ENCODE results near the gene SNAPC4.
"Not testable (repeated sequence)": the region's sequence is repeated elsewhere in the genome, so short reads cannot be mapped to it uniquely, and the experiment has no call there.

Gene SNAPC4

GRCh38 chr9:136431782-136432350, 31.9 kb upstream of the SNAPC4 start:
- no peak for DNase-seq

- DNase-seq, result no peak
Measured at GRCh38 chr9:136430588-136431234, 30.7 kb upstream of the SNAPC4 start.

DNA sequence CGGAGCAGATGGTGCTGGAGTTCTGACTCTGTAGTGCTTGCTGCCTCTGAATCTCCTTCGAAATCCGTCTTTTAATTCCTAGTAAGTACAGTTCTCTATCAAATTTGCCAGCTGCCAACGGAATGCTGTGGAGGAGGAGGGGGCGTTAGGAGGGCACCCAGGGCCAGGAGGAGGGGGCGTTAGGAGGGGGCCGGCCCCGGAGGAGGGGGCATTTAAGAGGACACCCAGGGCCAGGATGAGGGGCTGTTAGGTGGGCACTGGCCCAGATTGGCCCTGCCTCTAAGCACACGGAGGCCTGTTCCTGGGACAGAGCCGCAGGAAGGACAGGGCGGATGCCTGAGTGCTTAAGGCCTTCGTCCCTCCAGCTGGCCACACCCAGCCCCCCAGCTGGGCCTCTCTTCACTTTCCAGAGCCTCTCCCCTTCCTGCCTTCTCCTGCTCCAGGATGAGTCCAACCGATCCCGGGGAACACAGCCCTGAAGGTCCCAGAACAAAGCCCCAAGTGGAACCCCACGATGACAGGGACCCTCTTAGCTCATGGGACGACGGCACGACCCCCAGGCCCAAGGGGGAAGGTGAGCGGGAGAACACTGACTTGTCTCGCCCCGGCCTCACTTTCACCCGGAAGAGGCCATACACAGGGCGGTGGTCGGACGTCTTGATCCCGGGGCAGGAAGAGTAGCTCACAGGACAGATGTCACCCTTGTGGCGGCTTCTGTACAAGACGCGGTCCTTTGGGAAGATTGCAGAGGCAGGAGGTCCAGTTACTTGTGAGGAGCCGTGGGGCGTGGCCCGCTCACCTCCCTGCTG, 29.9 kb upstream of the SNAPC4 start:
- DNase-seq, result no peak

DNA sequence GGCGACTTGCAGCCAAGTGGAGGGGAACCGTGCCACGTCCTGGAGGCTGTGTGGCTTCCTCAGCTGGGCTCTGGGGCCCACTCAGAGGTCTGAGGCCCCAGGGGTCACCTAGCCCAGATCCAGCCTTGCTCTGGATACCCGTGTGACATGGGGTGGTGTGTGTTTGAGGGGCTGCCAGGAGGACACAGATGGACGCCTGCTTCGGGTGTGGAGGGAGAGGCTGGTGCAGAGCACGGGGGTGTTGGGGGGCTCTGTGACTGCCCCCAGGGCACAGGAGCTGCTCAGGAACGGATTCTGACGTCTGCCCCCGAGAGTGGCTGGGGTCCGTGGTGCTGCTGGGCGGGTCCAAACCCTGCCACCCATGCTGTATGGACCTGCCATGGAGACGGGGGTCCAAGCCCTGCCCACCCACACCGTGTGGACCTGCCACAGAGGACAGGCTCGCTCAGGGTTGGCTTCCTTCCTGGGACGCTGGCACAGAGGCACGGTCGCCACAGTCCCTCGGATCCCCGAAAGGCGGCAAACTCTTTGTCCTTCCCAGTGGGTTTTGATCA, 29.2 kb upstream of the SNAPC4 start:
- DNase-seq, result no peak

GRCh38 chr9:136426787-136427186, 26.8 kb upstream of the SNAPC4 start:
- DNase-seq, result no peak

DNA sequence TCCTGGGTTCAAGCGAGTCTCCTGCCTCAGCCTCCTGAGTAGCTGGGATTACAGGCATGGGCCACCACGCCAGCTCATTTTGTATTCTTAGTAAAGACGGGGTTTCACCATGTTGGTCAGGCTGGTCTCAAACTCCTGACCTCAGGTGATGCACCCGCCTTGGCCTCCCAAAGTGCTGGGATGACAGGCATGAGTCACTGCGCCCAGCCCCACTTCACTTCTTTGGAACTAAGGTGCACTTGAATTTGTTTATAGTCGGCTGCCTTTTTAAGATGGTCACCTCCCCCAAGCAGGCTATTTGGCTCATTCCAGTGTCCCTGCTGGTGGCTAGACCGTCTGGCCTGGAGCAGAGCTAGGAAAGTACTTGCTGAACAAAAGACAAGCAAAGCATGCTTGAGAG, 25.4 kb upstream of the SNAPC4 start:
- not testable (repeated sequence) for DNase-seq

DNA sequence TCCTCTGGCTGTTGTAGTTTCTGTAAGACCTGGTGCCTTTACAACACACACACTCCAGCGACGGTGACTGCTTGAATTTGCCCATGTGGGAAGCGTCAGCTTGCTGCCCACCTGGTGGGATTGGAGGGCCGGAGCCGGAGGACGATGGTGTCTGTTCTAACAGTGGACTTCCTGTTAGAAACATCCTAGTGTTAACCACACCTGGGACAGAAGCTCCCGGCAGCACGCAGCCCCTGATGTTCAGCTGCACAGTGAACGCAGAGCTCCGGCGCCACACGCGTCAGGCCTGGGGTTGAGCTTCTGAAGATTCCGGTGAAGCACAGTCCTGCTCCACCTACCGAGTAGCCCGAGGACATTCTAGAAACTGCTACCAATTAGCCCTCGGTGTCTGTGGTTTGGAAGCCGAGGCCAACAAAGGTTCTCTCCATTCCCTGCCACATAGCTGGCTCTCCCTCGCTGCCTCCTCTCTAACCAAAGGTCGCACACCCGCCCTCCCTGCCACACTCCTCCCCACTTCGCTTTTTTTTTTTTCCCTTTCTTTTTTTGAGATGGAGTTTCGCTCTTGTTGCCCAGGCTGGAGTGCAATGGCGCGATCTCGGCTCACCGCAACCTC, 24.9 kb upstream of the SNAPC4 start:
- no peak for DNase-seq

DNA sequence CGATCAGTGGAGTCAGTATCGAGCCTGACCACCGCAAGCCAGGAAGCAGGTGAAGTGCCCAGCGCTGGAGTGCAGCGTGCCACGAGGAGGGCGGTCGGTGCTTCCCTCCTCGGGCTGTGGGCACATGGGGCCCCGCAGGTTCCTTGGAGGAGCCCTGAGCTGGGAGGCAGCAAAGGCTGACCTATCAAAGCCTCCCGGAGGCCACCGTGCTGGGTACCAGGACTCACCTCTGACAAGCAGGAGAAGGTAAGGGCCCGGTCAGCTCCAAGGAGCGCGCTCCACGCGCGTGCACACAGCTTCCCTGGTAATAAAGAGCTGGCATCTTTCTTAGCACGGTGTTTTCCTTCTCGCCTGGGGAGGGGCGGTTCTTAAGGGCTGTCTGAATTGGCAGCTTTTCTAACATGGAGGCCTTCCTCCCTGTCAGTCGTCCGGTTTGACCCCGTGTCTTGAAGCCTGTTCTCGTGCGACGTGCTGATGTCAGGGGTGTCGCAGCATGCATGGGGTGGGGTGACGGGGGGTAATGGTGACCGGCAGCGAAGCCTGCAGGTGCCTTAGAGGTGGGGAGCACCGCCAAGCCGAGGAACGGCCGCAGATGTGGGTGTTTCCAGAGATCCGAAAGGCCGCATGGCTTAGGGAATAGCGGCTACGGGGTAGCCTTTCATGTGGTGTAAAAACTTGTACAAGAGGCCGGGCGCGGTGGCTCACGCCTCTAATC, 23.6 kb upstream of the SNAPC4 start:
- DNase-seq, result no peak

GRCh38 chr9:136422876-136423275, 22.9 kb upstream of the SNAPC4 start:
- no peak for DNase-seq

GRCh38 chr9:136421791-136422190, 21.8 kb upstream of the SNAPC4 start:
- no peak for DNase-seq

DNA sequence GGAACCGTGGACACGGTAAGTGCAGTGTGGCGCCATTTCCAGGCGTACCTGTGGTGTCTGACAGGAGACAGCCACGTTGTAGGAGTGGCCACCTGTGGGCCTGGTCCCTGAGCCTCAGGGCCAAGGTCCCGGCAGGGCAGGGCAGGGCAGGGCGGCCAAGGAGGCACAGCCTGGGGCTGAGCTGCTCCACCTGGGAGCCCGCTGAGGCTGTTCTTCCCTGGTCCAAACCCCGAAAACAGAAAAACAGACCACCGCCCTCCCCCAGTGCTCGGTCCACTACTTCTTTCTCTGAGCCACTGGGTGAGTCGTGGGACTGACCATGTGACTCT, 19.1 kb upstream of the SNAPC4 start:
- no peak for DNase-seq

- no peak for DNase-seq
Measured at GRCh38 chr9:136418182-136419091, 18.5 kb upstream of the SNAPC4 start.

DNA sequence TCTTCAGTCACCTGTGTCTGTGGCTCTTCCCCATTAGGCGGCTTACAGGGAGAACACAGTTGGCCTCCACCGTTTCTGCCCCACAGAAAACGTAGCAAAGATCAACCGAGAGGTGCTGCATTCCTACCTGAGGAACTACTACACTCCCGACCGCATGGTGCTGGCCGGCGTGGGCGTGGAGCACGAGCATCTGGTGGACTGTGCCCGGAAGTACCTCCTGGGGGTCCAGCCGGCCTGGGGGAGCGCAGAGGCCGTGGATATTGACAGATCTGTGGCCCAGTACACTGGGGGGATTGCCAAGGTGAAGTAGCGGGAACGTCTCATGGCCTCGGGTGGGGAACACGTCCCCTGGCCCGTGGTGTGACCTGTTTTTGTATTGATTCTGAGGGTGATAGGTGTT, 16.9 kb upstream of the SNAPC4 start:
- DNase-seq, result no peak

DNA sequence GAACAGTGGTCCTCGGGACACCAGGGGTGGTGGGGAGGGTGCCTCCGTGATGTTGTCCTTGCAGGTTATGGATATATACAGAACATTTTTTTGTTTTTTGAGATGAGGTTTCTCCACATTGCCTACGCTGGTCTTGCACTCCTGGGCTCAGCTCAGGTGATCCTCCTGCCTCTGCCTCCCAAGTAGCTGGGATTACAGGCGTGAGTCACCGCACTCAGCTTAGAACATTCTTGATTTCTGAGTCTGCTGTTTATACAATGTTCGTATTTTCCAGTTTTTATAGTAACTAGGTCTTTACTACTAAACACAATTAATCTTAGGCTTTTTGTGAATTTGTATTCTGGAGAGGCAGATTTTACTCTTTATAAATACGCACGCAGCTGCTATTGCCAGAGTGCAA, 16.5 kb upstream of the SNAPC4 start:
- DNase-seq, result no peak

DNA sequence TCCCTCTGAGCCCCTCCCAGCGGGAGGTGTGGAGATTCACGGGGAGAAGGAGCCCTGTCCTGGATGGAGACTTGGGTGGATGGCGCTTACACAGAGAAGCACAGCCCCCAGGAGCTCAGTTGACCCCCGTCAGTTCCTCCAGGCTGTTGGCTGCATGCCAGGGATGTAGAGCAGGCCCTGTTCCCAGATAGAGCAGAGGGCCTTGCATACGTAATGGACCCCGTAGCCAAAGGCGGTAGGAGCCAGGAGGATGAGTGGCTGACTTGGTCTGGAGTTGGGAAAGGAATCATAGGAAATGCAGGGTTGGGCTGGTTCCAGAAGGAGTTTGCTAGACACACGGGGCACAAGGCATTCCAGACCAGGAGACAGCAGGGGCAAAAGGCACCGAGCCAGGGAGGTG, 13.0 kb upstream of the SNAPC4 start:
- DNase-seq, result no peak

DNA sequence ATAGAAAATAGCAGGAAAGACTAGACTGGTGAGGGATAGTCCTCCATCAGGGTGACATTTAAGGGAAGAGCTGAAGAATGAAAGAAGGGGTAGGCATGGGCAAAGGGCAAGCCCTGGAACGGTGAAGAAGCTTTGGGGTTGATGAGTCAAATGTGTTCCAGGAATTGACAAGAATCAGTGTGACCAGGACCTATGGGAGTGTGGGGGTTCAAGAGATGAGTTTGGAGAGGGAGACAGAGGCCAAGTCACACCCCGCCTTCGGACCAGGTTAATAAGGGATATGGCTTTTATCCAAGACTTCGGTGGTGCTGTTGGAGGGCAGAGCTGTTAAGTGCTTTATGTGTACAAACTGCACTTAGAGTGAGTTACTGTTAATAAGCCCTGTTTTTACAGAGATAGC, 11.4 kb upstream of the SNAPC4 start:
- DNase-seq, result no peak

GRCh38 chr9:136410500-136411287, 10.7 kb upstream of the SNAPC4 start, which contains the start of the genes ENTR1 and PMPCA:
ENTR1 (minus strand) TSS chr9:136410614; CDS start chr9:136410397, 217 bp downstream.
PMPCA (plus strand) TSS chr9:136410658; CDS start chr9:136410669, 11 bp downstream.
- DNase-seq, result peak; percentile 78

GRCh38 chr9:136409557-136410455, 9.8 kb upstream of the SNAPC4 start:
- peak; percentile 20 for DNase-seq

DNA sequence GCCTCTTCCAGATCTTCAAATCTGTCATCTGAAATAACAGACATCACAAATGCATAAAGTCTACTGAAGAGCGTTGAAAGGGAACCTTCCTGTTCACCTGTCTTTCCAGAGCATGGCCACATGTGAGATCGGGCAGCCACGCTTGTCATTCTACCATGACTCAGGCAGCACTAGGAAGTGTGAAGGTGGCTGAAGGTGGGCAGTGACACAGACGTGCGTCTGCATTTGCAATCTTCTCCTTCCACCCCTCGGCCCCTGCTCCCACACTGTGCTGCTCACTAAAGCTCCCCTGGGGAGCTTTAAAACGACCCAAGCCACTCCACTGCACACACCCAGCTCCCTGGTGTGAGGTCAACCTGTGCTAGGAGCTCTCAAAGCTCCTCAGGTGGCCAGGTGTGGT, 7.9 kb upstream of the SNAPC4 start:
- no peak for DNase-seq

- DNase-seq, result not testable (repeated sequence)
Measured at GRCh38 chr9:136407061-136407460, 7.1 kb upstream of the SNAPC4 start.

Data from NCI-H1092 treated with DMSO at 0.1 percent for 48 hours (cell line).